ENCODE measurements around the gene UAP1L1.

- TF ChIP-seq CTCF (IDR thresholded peaks at IDR 0.05) (no peak), POLR2A (IDR thresholded peaks at IDR 0.05) (no peak), EP300 (IDR thresholded peaks at IDR 0.05) (no peak), POLR2AphosphoS5 (IDR thresholded peaks at IDR 0.05) (no peak)
Measured at GRCh38 chr9:137063311-137064026, 13.8 kb upstream of the UAP1L1 start.

Data from upper lobe of left lung (tissue), 4 donors.